Natural killer cell (primary cell): ENCODE data around the gene DKK1. TPM values are rescaled to one million over a fixed set of nuclear protein-coding genes. Genes with fewer than 3 reads are reported as not detected.

Source experiments
- ATAC-seq, 3 donors: fragments of 150-1000 bp in 2 of 3; fragments of 200-7000 bp in 1 of 3; cut with Tn5 transposase; 1 replicate in 1 of 3; 2 replicates in 2 of 3; pipeline ENCODE4 v1.10.0; 2021; ENCODE audit warnings: mild to moderate bottlenecking in 2 of 3, moderate library complexity in 2 of 3
- DNase-seq, 2 donors: peaks; one replicate each; pipeline versions ENCODE4 v3.0.0 to v3.0.0-alpha.2; 2013 to 2021; ENCODE audit warnings: mixed read lengths in 1 of 2
- H3K27ac ChIP-seq: one replicate; pipeline ENCODE4 v1.5.1; 2013; ENCODE audit warnings: mild to moderate bottlenecking, low read length
- H3K27me3 ChIP-seq: one replicate; pipeline ENCODE4 v1.6.1; 2013; ENCODE audit warnings: low read length; ENCODE audit not compliant: control insufficient read depth, insufficient read depth
- H3K36me3 ChIP-seq: one replicate; pipeline ENCODE4 v1.6.1; 2013; ENCODE audit warnings: low read length; ENCODE audit not compliant: control insufficient read depth, insufficient read depth
- H3K4me1 ChIP-seq: one replicate; pipeline ENCODE4 v1.6.1; 2013; ENCODE audit warnings: low read length; ENCODE audit not compliant: control insufficient read depth, insufficient read depth
- H3K4me3 ChIP-seq: one replicate; pipeline ENCODE4 v1.5.1; 2013; ENCODE audit warnings: low read length
- H3K9me3 ChIP-seq: one replicate; pipeline ENCODE4 v1.6.1; 2013; ENCODE audit warnings: low read length; ENCODE audit not compliant: control insufficient read depth, insufficient read depth
- H3K27ac Mint-ChIP-seq, 2 donors: one replicate each; pipeline ENCODE4 v1.8.0; 2022; ENCODE audit warnings: mild to moderate bottlenecking in 2 of 2, mixed read lengths in 2 of 2, moderate library complexity in 1 of 2
- H3K27me3 Mint-ChIP-seq, 2 donors: one replicate each; pipeline ENCODE4 v1.8.0; 2022; ENCODE audit warnings: low read depth in 2 of 2, mixed read lengths in 2 of 2
- H3K36me3 Mint-ChIP-seq: one replicate; pipeline ENCODE4 v1.8.0; 2022; ENCODE audit warnings: mixed read lengths
- H3K4me1 Mint-ChIP-seq, 2 donors: one replicate each; pipeline ENCODE4 v1.8.0; 2022; ENCODE audit warnings: mixed read lengths in 2 of 2
- H3K4me3 Mint-ChIP-seq: one replicate; pipeline ENCODE4 v1.8.0; 2022; ENCODE audit warnings: mild to moderate bottlenecking, moderate library complexity, mixed read lengths
- H3K9me3 Mint-ChIP-seq, 2 donors: one replicate each; pipeline ENCODE4 v1.8.0; 2022; ENCODE audit warnings: mixed read lengths in 2 of 2
- WGBS: methylation state at CpG from one replicate; pipeline ENCODE4 v1.1.7; 2013; ENCODE audit warnings: missing lambda C conversion rate; ENCODE audit not compliant: insufficient coverage; 5-methylcytosine and 5-hydroxymethylcytosine counted together
- intact Hi-C: fragments of 100-400 bp; cut with micrococcal nuclease; formaldehyde crosslinking; loops from one replicate; pipeline ENCODE4 v1.14.2; 2022
- total RNA-seq, 4 donors: library from RNA; stranded (reverse); fragments of 120-200 nt in 1 of 4; gene quantifications; one replicate each; pipeline versions ENCODE4 v1.2.3 to v1.2.4, GENCODE V29; 2013 to 2022
- TF ChIP-seq, protein P1 (sequence below): fragments of 200-600 bp; IDR thresholded peaks from one replicate; pipeline ENCODE4 v1.8.0; 2022; ENCODE audit warnings: antibody characterized with exemption

The DKK1 gene
- total RNA-seq, 3 donors from 2014 or later (not counting 1 experiment from before 2014, with no cell fraction given), result not detected

DNA sequence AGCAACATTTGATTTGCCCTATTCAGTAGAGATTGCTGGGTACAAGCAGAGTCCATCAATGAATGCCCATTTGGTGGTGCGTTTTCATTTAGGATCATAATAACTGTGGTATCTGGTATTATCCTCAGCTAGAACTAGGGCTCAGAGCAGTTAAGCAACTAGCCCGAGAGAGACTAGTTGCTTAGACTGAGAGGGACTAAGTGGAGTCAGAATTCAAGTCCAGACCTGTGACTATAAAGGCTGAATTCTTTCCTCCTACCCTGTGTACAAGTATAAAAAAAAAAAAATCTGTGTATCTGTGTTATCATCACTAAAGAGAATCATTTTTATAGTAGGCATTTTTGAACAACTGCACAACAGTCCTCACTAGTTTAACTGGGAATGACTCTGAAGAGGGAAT is 45.3 kb upstream of the DKK1 start:
- Mint-ChIP-seq H3K36me3 (no peaks in the 10 kb centered on the region), H3K9me3 (no peaks in the 10 kb centered on the region), H3K4me1 (no peaks in the 10 kb centered on the region), H3K27me3 (no peaks in the 10 kb centered on the region), H3K4me3 (no peak overlapping the region), H3K27ac (no peak overlapping the region)
- no peak for DNase-seq
- no peaks in the 10 kb centered on the region for H3K27me3 ChIP-seq
- no peak overlapping the region for H3K27ac ChIP-seq
- no peaks in the 10 kb centered on the region for H3K9me3 ChIP-seq
- no peak overlapping the region for H3K4me3 ChIP-seq
- ATAC-seq, result no peak
- intact Hi-C loops, result no loop called here
- TF ChIP-seq, protein P1, sequence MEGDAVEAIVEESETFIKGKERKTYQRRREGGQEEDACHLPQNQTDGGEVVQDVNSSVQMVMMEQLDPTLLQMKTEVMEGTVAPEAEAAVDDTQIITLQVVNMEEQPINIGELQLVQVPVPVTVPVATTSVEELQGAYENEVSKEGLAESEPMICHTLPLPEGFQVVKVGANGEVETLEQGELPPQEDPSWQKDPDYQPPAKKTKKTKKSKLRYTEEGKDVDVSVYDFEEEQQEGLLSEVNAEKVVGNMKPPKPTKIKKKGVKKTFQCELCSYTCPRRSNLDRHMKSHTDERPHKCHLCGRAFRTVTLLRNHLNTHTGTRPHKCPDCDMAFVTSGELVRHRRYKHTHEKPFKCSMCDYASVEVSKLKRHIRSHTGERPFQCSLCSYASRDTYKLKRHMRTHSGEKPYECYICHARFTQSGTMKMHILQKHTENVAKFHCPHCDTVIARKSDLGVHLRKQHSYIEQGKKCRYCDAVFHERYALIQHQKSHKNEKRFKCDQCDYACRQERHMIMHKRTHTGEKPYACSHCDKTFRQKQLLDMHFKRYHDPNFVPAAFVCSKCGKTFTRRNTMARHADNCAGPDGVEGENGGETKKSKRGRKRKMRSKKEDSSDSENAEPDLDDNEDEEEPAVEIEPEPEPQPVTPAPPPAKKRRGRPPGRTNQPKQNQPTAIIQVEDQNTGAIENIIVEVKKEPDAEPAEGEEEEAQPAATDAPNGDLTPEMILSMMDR, result no peak
- no peaks in the 10 kb centered on the region for H3K4me1 ChIP-seq
- WGBS, result 97% methylated on average over 2 of the region's 2 CpGs
- H3K36me3 ChIP-seq, result no peaks in the 10 kb centered on the region

DNA sequence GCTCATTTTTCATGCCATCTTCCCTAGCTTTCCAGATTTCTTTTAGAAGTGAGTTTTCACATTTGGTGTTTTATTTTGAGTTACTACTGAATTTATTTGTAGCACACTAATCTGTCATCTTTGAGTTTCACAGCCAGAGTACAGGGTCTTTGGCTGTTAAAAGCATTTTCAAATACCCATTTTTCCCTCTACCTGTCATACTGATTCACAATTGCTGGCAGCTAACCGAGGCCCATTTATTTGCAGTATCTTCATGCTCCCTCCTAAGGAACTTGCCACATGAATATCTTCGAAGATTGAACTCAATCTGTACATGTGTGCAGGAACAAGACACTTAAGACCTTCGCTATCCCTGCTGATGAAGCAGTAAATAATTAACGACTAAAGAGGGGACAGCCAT is 44.8 kb upstream of the DKK1 start:
- no peaks in the 10 kb centered on the region for H3K9me3 ChIP-seq
- intact Hi-C loops, result no loop called here
- no peaks in the 10 kb centered on the region for H3K27me3 Mint-ChIP-seq
- H3K4me3 ChIP-seq, result no peak overlapping the region
- 84% methylated on average over 4 of the region's 4 CpGs for WGBS
- no peaks in the 10 kb centered on the region for H3K9me3 Mint-ChIP-seq
- H3K4me1 ChIP-seq, result no peaks in the 10 kb centered on the region
- H3K27ac ChIP-seq, result no peak overlapping the region
- H3K36me3 Mint-ChIP-seq, result no peaks in the 10 kb centered on the region
- H3K27ac Mint-ChIP-seq, result no peak overlapping the region
- no peak overlapping the region for H3K4me3 Mint-ChIP-seq
- no peaks in the 10 kb centered on the region for H3K4me1 Mint-ChIP-seq
- H3K36me3 ChIP-seq, result no peaks in the 10 kb centered on the region
- ATAC-seq (no peak), DNase-seq (no peak)
- no peaks in the 10 kb centered on the region for H3K27me3 ChIP-seq
- TF ChIP-seq, protein P1, result no peak

DNA sequence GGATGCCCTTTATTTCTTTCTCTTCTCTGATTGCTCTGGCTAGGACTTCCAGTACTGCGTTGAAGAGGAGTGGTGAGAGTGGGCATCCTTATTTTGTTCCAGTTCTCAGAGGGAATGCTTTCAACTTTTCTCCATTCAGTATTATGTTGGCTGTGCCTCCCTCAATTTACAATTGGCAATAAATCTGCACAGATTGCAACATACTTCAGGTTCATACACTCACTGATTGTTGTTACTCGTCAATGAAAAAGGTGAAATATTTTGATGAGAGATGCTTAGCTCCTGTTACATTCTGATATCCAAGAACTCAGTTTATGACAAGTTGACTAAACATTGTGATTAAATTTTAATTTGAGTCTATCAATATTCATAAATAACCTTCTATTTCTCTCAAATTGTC is 37.9 kb upstream of the DKK1 start:
- no peaks in the 10 kb centered on the region for H3K4me1 Mint-ChIP-seq
- no peaks in the 10 kb centered on the region for H3K27me3 ChIP-seq

DNA sequence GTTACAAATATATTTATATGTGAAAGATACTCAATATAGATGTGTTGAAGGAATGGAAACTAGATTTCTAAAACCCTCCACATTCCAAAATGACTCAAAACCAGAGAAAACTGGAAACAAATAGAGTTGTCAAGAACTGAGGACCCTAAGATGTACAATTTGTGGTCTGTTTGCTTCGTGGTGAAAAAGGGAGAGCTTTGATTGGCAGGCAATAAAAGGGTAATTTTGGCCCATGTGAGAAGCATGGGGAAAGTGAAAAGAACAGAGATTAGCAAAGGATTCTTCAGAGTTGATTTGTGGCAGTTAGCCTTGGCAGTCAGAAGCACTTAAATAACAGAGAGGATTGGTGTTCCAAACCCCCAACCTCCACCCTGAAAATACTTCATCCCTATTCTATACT is 37.1 kb upstream of the DKK1 start:
- H3K27ac Mint-ChIP-seq, result no peak overlapping the region
- intact Hi-C loops, result no loop called here
- H3K4me3 Mint-ChIP-seq, result no peak overlapping the region
- H3K27me3 ChIP-seq, result no peaks in the 10 kb centered on the region
- DNase-seq (no peak), ATAC-seq (no peak)
- H3K9me3 ChIP-seq, result no peaks in the 10 kb centered on the region
- WGBS, result 55% methylated on average over 1 of the region's 1 CpG
- H3K36me3 Mint-ChIP-seq, result no peaks in the 10 kb centered on the region
- TF ChIP-seq, protein P1, result no peak
- no peaks in the 10 kb centered on the region for H3K4me1 ChIP-seq
- H3K27ac ChIP-seq, result no peak overlapping the region
- no peaks in the 10 kb centered on the region for H3K36me3 ChIP-seq
- H3K4me1 Mint-ChIP-seq, result no peaks in the 10 kb centered on the region
- H3K4me3 ChIP-seq, result no peak overlapping the region
- peaks cover 0 to 5% of the 10 kb centered on the region in 2 donors for H3K9me3 Mint-ChIP-seq
- H3K27me3 Mint-ChIP-seq, result no peaks in the 10 kb centered on the region

More for the DNA sequence above, 37.9 kb upstream of the DKK1 start:
- Histone ChIP-seq H3K4me1 (no peaks in the 10 kb centered on the region), H3K9me3 (no peaks in the 10 kb centered on the region), H3K4me3 (no peak overlapping the region), H3K27ac (no peak overlapping the region), H3K36me3 (no peaks in the 10 kb centered on the region)
- ATAC-seq (no peak), DNase-seq (no peak)
- 86% methylated on average over 1 of the region's 2 CpGs for WGBS
- Mint-ChIP-seq H3K9me3 (peaks cover 0 to 5% of the 10 kb centered on the region in 2 donors), H3K27me3 (no peaks in the 10 kb centered on the region), H3K27ac (no peak overlapping the region), H3K4me3 (no peak overlapping the region), H3K36me3 (no peaks in the 10 kb centered on the region)
- intact Hi-C loops, result no loop called here
- TF ChIP-seq, protein P1, result no peak
